ENCODE measurements around the gene ATP5F1D.

Gene ATP5F1D

DNA sequence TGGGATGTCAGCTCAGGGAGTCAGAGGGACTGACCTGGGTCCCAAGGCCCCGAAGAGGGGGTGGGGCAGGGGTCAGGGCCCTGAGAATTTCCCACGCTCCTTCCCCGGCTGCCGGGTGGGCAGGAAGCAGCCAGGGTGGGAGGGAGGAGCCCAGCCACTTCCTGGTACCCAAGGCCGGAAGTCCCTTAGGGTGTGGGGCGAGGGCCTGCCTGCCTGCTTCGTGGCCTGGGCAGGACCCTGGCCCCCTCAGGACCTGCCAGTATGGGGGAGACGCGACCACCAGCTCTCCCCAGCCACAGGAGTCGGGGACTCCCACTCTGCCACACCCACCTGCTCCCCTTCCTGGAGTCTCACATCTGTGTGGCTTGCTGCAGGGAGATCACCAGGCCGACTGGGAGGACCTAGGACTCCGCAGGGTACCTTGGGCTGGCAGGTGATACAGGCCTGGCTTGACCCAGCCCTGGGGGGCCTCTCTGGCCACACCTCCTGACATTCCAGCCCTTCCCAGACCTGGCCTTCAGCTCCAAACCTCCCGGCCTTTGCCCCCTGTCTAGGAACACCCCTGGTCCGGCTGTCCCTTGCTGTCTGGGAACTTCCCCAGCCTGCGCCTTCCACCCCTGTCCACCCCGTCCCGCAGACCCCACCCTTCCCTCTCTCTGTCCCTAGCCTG lies 17.8 kb downstream of the ATP5F1D start:
- no peak for DNase-seq (ENCODE audit: low spot score)

DNA sequence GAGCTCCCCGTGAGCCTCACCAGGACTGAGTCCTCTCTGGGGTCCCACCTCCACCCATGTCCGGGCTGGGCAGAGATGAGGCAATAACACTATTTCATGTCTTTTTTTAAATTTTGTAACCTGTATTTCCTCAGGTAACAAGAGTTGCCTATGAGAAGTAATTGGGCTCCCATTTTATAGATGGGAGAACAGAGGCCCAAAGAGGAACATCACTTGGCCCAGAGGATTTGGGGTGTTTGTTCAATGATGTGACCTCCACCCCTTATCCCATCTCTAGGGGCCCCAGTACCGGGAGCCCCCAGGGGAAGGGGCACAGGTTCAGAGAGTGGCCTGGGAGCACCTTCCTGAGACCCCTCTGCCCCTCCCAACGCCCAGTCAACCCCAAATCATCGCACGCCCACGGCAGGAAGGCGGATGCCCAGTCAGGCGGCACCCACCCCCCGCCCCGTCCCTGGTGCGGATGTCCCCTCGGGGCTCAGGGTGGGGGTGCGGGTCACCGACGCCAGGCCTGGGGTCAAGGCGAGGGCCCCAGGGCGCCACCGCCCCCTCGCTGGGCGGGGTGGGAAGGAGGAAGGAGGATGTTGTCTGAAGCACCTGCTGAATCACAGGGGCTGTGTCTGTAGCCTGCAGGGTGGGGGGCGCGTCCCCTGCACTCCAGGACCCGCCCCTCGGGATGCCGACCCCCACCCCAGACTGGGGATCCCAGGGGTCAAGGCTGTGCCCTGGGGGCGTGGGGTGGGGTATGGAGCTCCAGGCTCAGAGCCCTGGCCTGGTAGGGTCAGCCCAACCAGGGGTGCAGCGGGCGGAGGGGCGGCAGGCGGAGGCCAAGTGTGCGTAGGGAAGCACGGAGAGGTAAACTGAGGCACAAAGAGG lies 18.6 kb downstream of the ATP5F1D start:
- DNase-seq (ENCODE audit: low spot score), result no peak

DNA sequence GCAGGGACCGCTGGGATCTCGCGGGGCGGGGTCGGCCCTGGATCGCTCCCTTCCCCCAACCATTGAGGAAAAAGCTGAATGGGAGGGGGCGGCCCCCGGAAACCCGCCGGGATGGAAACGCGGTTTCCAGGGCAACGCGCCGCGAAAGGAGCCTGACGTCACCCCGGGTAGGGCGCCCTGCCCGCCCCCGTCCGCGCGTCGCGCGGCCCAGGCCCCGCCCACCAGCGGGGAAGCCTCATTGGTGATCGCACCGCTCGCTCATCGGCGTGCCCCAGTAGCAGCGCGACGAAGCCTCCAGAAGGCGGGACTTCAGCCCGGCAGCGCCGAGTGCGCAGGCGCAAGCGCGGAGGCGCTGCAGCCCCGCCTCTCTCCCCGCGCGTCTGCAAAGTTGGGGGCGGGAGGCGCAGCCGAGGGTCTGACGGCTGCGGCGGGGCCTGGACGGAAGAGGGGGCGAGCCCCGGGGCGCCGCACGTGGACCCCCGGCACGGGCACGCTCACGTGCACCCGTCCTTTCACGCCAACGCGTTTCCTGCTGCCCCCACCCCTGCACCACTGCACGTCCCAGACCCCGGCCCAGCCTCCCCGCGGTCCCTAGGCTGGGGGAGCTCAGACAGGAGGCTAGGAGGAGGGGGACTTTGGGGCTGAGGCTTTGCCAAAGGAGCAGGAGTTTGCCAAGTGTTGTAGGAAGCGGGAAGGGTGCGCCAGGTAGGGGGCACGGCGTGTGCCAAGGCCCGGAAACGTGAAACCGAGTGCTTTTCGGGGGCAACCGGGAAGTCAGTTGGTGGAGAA lies 19.4 kb downstream of the ATP5F1D start:
- DNase-seq (ENCODE audit: low spot score), result peak; percentile 94

DNA sequence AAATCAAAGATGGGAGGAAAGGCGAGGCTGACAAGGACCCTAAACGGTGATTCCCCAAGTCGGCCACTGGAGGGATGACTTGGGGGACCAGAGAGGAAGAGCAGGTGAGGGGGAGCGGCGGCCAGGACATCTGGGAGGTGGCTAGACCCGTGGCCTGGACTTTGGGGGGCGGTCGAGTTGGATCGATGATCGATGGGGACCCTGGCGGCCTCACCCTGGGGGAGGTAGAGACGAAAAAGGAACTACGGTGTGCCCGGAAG lies 19.9 kb downstream of the ATP5F1D start:
- DNase-seq (ENCODE audit: low spot score), result no peak

DNA sequence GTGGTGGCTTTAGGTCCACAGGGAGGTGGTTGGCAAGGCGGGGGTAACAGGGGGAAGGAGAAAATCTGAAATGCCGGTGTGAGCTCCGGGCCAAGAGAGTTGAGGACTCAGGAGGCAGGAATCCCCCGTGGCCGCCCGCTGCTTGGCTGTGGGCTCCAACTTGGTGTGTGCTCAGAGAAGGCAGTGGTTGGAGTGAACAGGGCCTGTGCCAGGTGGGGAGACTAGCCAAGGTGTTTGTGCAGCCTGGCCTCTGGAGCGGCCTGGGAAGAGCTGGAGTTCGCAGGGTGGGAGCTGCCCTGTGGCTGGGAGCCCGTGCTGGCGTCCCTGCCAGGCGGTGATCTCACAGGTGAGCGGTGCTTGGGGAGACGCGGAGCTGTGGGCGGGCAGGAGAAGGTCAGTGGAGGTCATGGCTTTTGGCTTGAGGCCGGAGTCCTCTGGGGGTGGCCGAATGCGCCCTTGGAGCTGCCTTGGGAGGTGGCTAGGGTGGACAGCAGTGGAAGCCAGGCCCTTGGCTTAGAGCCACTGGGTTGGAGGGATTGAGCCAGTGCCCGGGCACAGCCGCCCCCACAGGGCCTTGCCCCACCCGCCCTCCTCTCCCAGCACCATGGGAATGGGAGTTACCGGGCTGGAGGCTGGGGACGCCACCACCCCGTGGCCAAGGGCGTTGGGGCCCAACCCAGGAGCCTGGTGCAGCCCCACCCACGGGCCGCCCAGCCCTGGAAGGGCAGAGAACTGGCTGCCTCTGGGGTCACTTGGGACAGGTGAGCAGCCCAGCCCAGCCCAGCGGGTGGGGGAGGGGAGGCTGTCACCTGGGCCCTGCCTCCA lies 20.5 kb downstream of the ATP5F1D start:
- no peak for DNase-seq (ENCODE audit: low spot score)

DNA sequence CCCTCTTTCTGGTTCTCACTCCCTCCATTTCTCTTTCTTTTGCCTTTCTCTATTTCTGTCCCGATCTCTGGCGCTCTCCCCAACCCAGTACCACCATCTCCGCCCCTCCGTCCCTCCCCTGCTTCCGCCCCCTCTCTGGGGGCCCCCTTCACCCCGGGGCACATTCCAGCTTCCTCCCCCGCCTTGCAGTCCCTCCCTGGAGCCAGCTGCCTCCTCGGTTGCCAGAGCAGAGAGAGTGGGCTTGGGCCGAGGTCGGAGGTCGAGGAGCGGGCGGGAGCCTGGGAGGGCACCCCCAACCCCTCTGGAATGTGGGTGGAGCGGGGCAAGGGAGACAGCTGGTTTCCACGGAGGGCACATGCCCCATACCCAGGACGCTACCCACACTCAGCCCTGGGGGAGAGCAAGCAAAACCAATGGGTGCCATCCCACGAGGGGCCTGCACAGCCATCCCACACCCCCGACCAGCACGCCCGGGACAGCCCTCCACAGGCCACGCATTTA lies 21.1 kb downstream of the ATP5F1D start:
- no peak for DNase-seq (ENCODE audit: low spot score)

DNA sequence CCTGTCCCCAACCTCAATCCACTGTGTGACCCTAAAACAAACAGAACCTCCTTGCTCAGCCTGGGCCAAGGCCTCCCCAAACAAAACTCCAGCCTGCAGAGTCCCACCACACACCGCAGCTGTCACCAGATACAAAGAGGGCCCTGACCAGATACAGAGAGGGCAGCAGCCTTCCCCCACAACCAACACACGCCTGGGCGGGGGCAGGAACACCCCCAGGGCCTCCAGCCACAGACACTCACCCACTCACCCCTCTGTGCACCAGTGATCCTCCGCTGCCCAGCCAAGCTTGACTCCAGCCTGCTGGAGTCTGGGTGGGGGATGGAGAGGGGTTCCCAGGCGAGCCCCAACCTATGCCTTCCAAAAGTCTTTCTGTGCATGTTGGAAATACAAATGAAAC lies 21.6 kb downstream of the ATP5F1D start:
- no peak for DNase-seq (ENCODE audit: low spot score)

DNA sequence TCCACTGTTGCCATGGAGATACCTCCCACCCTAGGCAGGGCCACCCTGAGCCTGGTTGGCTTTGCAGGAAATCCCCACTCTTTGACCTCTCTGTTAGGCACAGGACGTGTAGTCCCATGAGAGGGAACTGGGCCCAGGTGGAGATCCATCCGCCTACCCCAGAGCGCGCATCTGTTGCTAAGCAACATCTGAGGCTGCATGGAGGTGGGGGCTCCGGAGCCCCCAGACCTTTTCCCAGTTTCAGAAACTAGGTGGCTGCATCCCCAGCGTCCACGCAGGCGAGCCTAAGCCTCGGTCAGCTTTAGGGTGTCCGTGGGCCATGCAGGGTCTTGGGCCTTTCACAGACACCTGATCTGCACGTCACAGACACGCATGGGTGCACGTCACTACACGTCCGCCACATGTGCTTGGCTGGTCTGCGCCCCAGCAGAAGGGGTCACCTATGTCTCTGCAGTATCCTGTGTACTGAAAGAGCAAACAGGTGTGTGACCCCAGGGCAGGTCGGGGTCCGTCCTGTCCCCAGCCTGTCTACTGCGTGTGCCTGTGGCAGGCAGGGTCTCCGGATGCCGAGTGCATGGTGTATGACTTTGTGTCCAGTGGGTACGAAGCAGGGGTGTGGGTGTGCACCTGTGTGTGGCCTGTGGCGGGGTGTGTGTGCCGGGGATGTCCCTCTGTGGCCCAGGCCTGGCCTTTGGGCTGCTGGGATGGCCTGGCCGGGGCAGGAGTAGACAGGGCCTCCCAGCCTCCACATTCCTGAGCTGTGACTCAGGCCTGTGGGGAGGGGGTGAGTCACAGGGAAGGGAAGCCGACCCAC lies 23.5 kb downstream of the ATP5F1D start:
- peak; percentile 84 for DNase-seq (ENCODE audit: low spot score)

DNA sequence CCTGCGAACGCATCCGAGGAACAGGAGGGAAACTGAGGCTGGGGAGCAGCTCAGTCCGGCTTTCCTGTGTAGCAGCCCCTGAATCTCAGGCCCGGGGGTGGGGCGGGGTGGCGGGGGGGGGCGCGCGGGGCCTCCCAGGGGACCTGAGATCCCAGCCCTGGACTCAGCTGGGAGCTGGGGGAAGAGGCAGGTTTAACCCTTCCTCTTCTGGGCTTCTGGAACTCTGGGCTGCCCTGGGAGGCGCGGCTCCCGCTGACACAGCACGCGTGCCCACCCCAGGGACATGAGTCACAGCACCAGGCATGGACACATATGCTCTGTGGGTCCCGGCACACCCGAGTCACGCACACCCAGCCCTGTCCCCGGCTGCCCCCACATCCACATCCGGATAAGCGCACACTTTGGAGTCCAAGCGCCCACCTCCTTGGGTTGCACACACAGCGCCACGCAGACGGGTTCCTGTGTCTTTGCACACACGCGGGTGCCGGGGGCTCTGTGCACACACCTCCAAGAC lies 24.1 kb downstream of the ATP5F1D start:
- DNase-seq (ENCODE audit: low spot score), result peak; percentile 80

DNA sequence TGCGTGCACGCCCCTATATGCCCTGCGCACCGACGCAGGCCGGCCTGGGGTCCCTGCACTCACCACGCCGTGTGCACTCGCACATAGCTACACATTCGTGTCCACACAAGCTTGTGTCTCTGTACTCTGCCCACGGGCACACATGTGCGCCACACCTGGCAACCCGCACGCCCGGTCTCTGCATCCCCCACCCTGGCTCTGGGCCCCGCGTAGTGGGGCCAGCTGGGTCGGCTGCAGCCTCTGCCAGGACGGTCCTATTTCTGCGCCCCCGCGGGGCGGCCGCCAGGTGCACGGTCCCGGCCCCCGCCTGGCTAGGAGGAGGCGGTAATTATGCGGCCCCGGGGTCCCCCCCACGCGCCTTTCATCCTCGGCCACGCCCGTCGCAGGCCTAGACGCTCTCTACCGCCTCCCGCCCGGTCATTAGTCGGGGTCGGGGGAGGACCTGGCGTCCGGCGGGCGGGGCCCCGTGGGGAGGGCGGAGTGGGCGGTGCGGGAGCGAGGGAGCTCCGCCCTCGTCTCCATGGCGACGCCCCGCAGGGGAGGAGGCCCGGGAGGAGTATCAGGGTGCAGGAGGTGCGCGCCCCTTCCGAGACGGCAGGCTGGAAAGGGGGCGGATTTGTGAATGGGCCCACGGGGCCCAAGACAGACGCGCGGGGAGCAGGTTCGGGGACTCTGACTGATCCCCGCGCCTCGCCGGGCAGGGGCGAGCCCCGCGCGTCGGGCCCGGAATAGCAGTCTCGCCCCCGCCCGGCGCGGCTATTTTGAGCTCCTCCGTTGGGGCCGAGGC lies 24.8 kb downstream of the ATP5F1D start:
- peak; percentile 88 for DNase-seq (ENCODE audit: low spot score)

DNA sequence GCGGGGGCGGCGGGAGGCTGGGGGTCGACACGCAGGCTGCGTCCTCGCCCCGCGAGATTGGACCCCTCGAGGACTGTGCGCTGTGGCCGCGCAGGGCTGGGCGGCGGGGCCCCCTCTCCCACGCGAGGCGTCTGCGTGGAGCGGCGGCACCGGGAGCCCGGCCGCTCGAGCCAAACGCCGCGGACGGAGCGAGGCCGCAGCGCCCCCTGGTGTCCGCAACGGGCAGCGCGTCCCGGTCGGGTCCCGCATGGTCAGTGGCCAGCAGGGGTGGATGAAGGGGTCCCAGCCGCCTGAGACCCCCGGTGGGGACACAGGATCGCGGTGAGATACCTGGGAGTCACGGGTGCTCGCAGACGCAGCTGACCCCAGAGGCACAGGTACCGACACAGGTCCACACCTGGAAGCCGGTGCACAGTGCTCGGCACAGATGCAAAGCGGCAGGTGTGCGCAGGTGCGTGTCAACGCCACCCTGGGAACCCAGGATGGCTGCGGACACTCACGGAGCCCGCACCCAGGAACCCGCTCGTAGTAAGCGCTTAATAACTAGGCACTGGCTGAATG lies 25.4 kb downstream of the ATP5F1D start:
- DNase-seq (ENCODE audit: low spot score), result peak; percentile 69

DNA sequence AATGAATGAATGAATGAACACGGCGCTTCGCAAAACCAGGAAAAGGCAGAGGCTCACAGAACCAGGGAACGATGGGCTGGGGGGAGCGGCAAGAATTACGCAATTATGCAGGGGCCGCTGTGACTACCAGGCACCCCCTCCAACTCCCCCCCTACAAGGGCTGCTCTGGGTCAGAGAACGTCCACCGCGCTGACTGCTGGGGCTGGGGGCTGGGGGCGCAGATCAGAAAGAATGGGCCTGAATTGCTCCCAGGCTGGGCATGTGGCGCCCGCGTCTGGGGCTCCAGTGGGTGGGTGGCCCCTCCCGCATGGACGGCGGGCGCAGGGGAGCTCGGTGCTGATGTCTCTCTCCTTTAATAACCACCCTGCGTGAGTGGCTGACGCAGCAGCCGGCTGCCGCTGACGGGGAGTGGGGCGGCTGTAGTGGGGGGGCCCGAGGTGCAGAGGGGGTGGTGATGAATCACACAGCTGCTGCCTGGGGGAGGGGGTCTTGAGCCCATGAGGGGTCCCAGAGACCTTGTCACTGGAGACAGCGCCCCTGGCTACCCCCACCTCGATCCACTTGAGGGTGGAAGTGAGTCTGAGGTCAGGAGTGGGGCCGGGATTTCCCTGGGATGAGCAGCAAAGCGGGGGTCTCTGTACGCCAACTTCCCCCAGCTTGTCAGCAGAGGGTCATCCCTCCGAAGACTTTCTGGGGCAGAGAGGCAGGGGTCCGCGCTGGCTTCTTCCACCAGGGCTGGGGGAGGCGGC lies 26.1 kb downstream of the ATP5F1D start:
- DNase-seq (ENCODE audit: low spot score), result no peak

DNA sequence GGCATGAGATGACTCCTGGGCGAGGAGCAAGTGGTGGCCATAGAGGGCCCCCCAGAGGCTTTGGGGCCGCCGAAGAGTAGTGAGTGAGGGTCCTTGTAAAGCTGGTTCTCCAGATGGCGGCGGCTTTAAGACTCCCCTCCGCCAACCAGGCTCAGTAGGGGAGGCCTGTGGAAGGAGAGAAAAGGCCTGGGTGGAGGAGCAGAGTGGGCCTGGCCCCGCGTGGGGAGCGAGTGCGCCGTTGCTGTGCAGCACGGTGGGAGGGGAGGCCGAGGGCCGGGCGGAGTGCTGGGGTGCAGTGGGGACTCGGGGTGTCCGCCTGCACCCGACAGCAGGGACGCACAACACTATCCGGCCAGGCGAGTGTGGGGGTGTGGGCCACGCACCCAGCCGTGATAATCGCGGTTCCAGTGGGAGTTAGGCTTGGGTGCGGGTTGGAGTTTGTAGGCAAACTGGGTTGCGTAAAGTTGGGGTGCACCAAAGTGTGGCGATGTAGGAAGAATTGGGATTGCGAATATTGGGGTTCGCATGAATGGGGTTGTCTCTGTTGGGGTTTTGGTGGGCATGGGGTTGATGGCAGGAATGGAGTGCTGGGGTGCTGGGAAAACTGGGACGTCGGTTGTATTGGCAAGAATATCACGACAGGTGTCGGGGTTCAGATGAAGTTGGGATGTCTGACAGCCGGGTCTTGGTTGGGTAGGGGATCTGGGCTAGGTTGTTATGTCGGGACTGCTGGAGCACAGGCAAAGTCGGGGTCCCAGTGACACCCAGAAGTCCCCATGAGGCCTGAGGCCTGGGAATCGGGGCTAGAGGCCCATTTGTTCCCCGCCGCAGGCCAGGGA lies 26.9 kb downstream of the ATP5F1D start:
- no peak for DNase-seq (ENCODE audit: low spot score)

DNA sequence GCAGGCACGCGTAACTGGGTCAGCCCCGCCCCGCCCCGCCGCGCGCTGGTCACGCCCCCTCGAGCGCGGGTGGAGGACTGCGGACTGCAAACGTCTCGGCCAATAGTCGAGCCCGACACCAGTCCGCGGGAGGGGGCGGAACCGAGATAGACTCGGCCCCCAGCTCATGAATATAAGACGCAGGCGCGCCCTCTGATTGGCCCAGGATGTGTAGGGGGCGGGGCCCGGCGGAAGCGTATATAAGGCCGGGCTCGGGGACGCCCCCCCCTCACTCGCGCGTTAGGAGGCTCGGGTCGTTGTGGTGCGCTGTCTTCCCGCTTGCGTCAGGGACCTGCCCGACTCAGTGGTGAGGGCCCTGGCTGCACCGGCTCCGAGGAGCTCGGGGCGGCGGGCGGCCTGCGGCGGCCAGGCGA lies 27.5 kb downstream of the ATP5F1D start, which contains the start of gene CIRBP:
CIRBP (plus strand) TSS at position 268 of the 413 bp plus-strand sequence. CDS start 1,602 bp downstream, outside the sequence.
- DNase-seq (ENCODE audit: low spot score), result peak; percentile 96

DNA sequence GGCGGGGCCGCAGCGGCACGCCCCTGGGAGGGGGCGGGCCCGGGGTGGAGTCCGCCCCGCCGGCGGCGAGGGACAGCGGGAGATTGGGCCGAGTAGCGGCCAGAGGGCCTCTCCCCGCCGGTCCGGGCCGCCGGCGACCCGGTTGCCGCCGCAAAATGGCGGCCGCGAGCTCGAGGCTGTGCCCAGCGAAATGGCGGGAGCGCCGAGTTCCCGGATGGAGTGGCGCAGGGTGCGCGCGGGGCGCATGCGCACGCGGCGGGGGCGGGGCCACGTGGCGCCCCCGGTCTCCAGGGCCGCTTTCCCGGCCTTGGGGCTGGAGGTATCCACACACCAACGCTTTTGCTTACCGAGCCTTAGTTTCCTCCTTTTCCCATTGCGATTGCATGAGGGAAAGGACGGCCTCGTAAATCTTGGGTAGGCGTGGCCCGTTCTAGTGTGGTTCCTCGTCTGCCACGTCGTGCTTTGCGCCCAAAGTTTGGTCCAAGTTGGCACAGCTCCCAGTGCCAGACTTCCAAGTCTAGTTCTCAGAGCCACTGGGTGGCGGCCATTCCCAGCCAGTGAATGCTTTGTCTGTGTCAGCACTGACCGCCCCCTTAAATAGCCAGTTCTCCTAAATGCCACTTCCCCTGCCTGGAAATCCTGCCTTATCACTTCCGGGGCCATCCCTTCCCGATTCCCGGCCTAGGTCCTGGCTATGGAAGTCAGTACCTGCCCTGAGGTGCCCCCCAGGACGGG lies 28.1 kb downstream of the ATP5F1D start:
- peak; percentile 92 for DNase-seq (ENCODE audit: low spot score)

DNA sequence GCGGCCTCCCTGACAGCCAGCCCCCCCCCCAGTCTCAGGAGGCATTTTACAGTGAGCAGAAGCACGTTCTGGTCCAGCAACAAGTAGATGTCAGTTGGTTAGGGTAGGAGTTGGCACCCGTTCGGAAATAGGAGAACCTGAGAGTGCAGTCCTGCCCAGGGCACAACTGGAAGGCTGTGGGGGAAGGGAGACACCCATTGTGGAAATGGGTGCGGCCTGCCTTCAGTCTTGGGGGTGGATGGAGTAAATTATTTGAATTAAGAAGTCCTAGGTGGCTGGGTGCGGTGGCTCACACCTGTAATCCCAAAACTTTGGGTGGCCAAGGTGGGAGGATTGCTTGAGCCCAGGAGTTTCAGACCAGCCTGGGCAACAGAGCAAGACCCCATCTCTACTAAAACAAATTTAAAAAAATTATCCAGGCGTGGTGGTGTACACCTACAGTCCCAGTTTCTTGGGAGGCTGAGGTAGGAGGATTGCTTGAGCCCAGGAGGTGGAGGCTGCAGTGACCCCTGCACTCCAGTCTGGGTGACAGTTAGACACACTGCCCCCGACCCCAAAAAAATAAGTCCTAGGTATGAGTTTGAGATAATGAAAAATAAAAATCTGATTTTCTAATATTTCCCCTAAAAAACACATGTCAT lies 28.8 kb downstream of the ATP5F1D start:
- no peak for DNase-seq (ENCODE audit: low spot score)

Data from AG20443 (cell line).